SU-DHL-6 (cell line): ENCODE measurements around the gene GH1.

Source experiments
- H2AFZ ChIP-seq: fragments of 200-600 bp; sonication (generic); 2 replicates; pipeline ENCODE4 v1.6.1; 2014; ENCODE audit warnings: low read depth, mild to moderate bottlenecking, moderate library complexity, mixed read lengths, antibody characterized with exemption, low read length; ENCODE audit not compliant: severe bottlenecking
- H3F3A ChIP-seq: fragments of 200-600 bp; shearing (Covaris generic); 2 replicates; pipeline ENCODE4 v1.6.0; 2016; ENCODE audit warnings: antibody characterized with exemption, mild to moderate bottlenecking; ENCODE audit not compliant: insufficient read depth
- H3K27ac ChIP-seq: fragments of 200-600 bp; sonication (generic); 2 replicates; pipeline ENCODE4 v1.5.1; 2016; ENCODE audit warnings: low read depth, mild to moderate bottlenecking, low read length, moderate library complexity, mixed read lengths
- H3K27me3 ChIP-seq: fragments of 200-600 bp; sonication (generic), shearing (Covaris generic); 2 replicates; pipeline ENCODE4 v1.6.0; 2014; ENCODE audit warnings: mild to moderate bottlenecking, low read length
- H3K36me3 ChIP-seq: fragments of 200-600 bp; sonication (generic); 2 replicates; pipeline ENCODE4 v1.6.1; 2014; ENCODE audit warnings: mild to moderate bottlenecking, low read length, mixed read lengths
- H3K4me2 ChIP-seq: fragments of 300-600, 200-600 bp; shearing (Covaris generic), sonication (generic); 2 replicates; pipeline ENCODE4 v1.6.0; 2014; ENCODE audit warnings: low read length, low read depth, mild to moderate bottlenecking; ENCODE audit not compliant: poor library complexity, severe bottlenecking
- H3K4me3 ChIP-seq: fragments of 200-600 bp; sonication (generic); 2 replicates; pipeline ENCODE4 v1.5.1; 2014; ENCODE audit warnings: antibody characterized with exemption, low read length, mild to moderate bottlenecking, mixed read lengths; ENCODE audit not compliant: insufficient read depth, poor library complexity, severe bottlenecking
- H3K79me2 ChIP-seq: fragments of 200-600 bp; sonication (generic); 2 replicates; pipeline ENCODE4 v1.6.1; 2014; ENCODE audit warnings: mild to moderate bottlenecking, low read length, moderate library complexity; ENCODE audit not compliant: insufficient read depth
- H3K9ac ChIP-seq: fragments of 200-600 bp; sonication (generic); 2 replicates; pipeline ENCODE4 v1.7.0; 2014; ENCODE audit warnings: mild to moderate bottlenecking, low read length
- H3K9me2 ChIP-seq: fragments of 200-600 bp; sonication (generic); replicated peaks from 2 replicates; pipeline ENCODE4 v1.6.1; 2014; ENCODE audit warnings: low read length; ENCODE audit not compliant: insufficient read depth
- H3K9me3 ChIP-seq: fragments of 200-600 bp; sonication (generic); 2 replicates; pipeline ENCODE4 v1.6.1; 2014; ENCODE audit warnings: low read length, mixed read lengths; ENCODE audit not compliant: insufficient read depth
- H4K20me1 ChIP-seq: fragments of 200-600 bp; sonication (generic); 2 replicates; pipeline ENCODE4 v1.6.1; 2014; ENCODE audit warnings: low read depth, mild to moderate bottlenecking, antibody characterized with exemption, low read length, moderate library complexity, mixed read lengths
- EZH2phosphoT487 ChIP-seq: fragments of 200-600 bp; sonication (generic), shearing (Covaris generic); conservative IDR thresholded peaks from 2 replicates; pipeline ENCODE4 v1.6.1; 2018; ENCODE audit warnings: mild to moderate bottlenecking, antibody characterized with exemption, low read length, moderate library complexity, mixed read lengths
- TF ChIP-seq, protein P1 (sequence below): fragments of 200-600 bp; sonication (generic); IDR thresholded peaks from one replicate; pipeline ENCODE4 v1.5.1; 2017; ENCODE audit warnings: antibody characterized with exemption, mild to moderate bottlenecking, low read length, moderate library complexity; ENCODE audit not compliant: insufficient read depth, poor library complexity, severe bottlenecking

The GH1 gene

DNA sequence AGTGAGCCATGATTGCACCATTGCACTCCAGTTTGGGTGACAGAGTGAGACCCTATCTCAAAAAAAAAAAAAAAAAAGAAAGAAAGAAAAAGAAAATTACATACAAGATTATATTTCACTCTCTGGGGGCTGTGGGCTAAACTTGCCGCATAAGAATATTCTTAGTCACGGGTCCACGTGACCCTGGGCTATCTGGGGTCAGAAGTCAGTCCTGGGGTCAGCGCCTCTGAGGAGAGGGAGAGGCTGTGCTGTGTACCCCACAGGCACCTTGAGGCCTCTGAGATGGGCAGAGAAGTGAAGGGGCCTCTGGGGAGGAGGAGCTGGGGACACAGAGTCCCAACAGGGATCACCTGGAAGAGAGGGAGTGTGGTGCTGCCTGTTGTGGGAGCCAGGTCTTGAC is 19.3 kb upstream of the GH1 start:
- H3K9me2 ChIP-seq, result no peaks in the 10 kb centered on the region
- H3F3A ChIP-seq, result peaks cover 9% of the 10 kb centered on the region; the same call in 1 of the 2 replicates
- H3K4me2 ChIP-seq, result no peak overlapping the region
- TF ChIP-seq EZH2phosphoT487, result no peak
- TF ChIP-seq, protein P1, sequence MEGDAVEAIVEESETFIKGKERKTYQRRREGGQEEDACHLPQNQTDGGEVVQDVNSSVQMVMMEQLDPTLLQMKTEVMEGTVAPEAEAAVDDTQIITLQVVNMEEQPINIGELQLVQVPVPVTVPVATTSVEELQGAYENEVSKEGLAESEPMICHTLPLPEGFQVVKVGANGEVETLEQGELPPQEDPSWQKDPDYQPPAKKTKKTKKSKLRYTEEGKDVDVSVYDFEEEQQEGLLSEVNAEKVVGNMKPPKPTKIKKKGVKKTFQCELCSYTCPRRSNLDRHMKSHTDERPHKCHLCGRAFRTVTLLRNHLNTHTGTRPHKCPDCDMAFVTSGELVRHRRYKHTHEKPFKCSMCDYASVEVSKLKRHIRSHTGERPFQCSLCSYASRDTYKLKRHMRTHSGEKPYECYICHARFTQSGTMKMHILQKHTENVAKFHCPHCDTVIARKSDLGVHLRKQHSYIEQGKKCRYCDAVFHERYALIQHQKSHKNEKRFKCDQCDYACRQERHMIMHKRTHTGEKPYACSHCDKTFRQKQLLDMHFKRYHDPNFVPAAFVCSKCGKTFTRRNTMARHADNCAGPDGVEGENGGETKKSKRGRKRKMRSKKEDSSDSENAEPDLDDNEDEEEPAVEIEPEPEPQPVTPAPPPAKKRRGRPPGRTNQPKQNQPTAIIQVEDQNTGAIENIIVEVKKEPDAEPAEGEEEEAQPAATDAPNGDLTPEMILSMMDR, result no peak
- H4K20me1 ChIP-seq, result no peaks in the 10 kb centered on the region
- no peaks in the 10 kb centered on the region for H3K9me3 ChIP-seq
- H3K4me3 ChIP-seq, result no peak overlapping the region
- H3K27ac ChIP-seq, result no peak overlapping the region
- H2AFZ ChIP-seq, result no peak overlapping the region
- no peaks in the 10 kb centered on the region for H3K27me3 ChIP-seq
- no peak overlapping the region for H3K9ac ChIP-seq
- no peaks in the 10 kb centered on the region for H3K79me2 ChIP-seq
- no peaks in the 10 kb centered on the region for H3K36me3 ChIP-seq

DNA sequence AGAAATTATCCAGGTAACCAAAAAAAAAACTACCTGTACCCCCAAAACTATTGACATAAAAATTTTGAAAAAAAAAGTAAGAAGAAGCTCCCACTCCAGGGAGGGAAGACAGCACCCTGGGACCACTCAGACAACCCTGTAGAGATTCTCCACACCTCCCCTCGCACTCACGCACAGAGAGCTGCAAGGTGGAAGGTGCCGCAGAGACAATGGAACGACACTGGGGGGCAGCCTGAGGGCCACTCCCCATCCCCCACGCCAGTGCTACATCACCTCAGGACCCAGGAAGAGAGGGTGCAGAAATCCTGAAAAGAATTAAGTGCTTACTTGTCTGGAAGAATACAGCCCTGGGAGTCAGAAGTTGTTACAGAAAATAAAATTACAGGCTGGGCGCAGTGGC is 18.7 kb upstream of the GH1 start:
- no peaks in the 10 kb centered on the region for H3K9me3 ChIP-seq
- peaks cover 9% of the 10 kb centered on the region; the same call in 1 of the 2 replicates for H3F3A ChIP-seq
- no peaks in the 10 kb centered on the region for H4K20me1 ChIP-seq
- H3K4me2 ChIP-seq, result no peak overlapping the region
- no peaks in the 10 kb centered on the region for H3K36me3 ChIP-seq
- H3K79me2 ChIP-seq, result peaks cover 5% of the 10 kb centered on the region; the same call in 1 of the 2 replicates
- no peak overlapping the region for H2AFZ ChIP-seq
- H3K9me2 ChIP-seq, result no peaks in the 10 kb centered on the region
- H3K4me3 ChIP-seq, result no peak overlapping the region
- no peaks in the 10 kb centered on the region for H3K27me3 ChIP-seq
- H3K9ac ChIP-seq, result no peak overlapping the region
- no peak for TF ChIP-seq EZH2phosphoT487
- TF ChIP-seq, protein P1, result no peak
- no peak overlapping the region for H3K27ac ChIP-seq

DNA sequence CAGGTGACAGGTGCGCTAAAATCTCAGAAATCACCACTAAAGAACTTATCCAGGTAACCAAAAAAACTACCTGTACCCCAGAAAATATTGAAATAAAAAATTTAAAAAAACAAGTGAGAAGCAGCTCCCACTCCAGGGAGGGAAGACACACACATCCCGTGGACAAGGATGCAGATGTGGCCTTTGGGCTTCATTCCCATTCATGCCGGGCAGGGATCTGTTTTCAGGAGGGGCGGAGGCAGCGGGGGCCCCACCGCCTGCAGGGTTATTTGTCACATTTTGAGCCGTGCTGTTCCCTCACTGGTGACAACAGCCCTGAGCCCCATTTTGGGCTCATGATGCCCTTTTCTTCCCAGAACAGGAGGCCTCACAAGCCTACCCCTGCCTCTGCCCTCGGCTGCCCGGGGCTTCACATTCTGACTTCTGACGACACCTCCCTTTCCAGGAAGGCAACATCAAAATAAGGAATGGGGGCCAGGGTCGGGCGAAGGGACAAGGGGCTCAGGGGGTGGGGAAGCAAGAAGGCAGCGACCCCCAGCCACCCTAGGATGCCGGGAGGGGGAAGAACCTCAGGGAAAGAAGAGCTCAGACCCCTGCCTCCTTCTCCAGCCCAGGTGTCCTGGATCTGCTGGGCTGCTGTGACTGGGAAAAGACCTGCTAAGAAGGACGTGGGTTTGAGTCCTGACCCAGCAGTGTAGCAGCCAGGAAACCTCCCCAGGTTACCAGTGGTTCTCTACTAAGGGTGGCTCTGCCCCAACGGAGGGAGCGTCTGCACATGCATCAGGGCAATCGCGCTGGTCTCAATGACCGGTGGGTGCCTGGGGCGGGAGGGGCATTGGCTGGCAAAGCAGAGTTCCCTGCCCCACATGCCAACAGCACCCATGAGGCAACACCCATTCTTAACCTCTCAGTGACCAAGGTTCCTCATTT is 15.8 kb upstream of the GH1 start:
- no peak overlapping the region for H3K4me3 ChIP-seq
- H4K20me1 ChIP-seq, result no peaks in the 10 kb centered on the region
- peaks cover 31% of the 10 kb centered on the region for H3K79me2 ChIP-seq
- H3F3A ChIP-seq, result peaks cover 32% of the 10 kb centered on the region
- no peaks in the 10 kb centered on the region for H3K27me3 ChIP-seq
- H2AFZ ChIP-seq, result no peak overlapping the region
- peak overlapping the region; percentile 100; the same call in 1 of the 2 replicates for H3K9ac ChIP-seq
- H3K4me2 ChIP-seq, result peak overlapping the region; percentile 89
- no peaks in the 10 kb centered on the region for H3K9me2 ChIP-seq
- no peaks in the 10 kb centered on the region for H3K9me3 ChIP-seq
- TF ChIP-seq, protein P1, result no peak
- TF ChIP-seq EZH2phosphoT487, result no peak
- H3K27ac ChIP-seq, result peak overlapping the region; percentile 98
- peaks cover 7% of the 10 kb centered on the region; the same call in 1 of the 2 replicates for H3K36me3 ChIP-seq
